MV-4-11 (cell line): ENCODE data around the gene RIN2.

Experiments used
- DNase-seq: peaks from one replicate; lab custom pipeline; 2025; lab: John Stamatoyannopoulos, UW

Gene RIN2, protein sequence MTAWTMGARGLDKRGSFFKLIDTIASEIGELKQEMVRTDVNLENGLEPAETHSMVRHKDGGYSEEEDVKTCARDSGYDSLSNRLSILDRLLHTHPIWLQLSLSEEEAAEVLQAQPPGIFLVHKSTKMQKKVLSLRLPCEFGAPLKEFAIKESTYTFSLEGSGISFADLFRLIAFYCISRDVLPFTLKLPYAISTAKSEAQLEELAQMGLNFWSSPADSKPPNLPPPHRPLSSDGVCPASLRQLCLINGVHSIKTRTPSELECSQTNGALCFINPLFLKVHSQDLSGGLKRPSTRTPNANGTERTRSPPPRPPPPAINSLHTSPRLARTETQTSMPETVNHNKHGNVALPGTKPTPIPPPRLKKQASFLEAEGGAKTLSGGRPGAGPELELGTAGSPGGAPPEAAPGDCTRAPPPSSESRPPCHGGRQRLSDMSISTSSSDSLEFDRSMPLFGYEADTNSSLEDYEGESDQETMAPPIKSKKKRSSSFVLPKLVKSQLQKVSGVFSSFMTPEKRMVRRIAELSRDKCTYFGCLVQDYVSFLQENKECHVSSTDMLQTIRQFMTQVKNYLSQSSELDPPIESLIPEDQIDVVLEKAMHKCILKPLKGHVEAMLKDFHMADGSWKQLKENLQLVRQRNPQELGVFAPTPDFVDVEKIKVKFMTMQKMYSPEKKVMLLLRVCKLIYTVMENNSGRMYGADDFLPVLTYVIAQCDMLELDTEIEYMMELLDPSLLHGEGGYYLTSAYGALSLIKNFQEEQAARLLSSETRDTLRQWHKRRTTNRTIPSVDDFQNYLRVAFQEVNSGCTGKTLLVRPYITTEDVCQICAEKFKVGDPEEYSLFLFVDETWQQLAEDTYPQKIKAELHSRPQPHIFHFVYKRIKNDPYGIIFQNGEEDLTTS

DNA sequence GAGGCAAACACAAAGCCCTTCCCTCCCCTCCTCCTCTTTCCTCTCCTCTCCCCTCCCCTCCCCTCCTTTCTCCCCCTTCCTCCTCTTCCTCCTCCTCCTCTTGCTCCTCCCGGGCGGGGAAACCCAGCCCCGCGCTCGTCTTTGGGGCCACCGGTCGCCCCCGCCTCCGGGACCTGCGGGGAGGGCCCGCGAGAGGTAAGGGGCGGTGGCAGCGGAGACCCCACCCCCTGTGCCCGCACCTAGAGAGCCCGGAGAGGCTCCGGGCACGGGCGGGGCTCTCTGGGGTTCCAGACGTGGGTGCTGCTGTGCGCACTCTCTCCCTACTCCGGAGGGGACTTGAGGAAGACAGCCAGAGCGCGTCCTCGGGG, at the start of gene RIN2:
TSS of gene RIN2 (plus strand) at position 126 of the 368 bp plus-strand sequence. CDS start 131,344 bp downstream, outside the sequence.
- no peak for DNase-seq

DNA sequence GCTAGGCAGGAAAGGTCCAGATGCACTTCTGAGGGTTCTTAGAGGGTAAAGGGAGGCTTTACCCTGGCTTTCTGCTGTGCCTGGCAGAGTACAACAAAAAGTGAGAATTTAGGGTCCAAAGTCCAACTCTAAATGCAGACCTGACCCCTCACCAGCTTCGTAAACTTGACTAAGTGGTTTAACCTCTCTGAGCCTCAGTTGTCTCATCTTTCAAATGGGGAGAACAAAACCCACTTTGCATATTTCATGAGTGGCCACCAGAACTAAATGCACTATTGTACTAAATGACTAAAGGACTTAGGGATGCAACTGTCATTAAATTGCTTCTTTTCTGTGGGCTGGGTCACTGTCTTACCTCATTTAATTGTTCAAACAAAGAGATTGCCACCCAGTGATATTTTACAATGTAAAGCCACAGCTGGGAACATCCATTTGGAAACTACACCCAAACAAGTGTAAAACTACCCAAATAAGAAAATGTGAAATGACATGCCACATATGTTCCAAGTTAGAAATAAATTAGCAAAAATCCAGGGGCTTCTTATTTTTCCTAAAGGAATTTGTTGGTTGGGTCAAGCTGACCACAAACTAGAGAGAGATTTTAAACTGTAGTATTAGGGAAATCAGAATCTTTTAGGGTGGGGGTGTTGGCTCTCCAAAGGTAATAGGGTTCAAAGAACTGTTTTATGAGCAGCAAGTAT, 48.3 kb upstream of the RIN2 start:
- DNase-seq: no peak

DNA sequence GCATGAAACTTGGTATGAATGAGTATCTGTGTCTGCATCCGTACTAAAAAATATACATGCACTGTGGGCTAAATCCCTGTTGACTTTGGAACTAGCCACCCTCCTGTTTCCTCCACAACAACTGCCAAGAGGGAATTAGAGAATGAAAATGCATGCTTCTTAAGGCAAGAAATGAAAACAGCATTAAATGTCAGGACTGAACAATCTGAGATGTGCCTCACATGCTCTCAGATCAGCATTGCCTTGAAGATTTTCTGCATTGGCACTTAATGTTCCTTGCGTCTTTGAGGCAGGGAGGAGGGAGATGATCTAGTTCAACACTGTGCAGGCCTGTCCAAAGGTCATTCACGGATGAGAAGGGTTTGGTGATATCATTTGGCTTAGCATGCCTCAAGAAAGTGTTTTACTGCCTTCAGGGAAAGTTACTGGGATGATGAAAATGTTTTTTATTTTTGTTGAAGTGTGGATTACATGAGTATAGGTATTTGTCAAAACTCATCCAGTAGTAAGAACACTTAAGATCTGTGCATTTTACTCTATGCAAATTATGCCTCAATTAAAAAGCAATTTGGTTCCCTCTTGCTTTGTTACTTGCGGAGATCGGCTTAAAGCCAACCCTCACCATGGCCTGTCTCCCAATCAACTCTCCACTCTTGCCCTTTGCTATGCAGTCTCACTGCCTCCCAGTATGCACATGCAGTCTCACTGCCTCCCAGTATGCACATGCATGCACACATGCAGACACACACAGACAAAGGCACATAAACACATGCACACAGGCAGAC, 47.5 kb upstream of the RIN2 start:
- DNase-seq: no peak

DNA sequence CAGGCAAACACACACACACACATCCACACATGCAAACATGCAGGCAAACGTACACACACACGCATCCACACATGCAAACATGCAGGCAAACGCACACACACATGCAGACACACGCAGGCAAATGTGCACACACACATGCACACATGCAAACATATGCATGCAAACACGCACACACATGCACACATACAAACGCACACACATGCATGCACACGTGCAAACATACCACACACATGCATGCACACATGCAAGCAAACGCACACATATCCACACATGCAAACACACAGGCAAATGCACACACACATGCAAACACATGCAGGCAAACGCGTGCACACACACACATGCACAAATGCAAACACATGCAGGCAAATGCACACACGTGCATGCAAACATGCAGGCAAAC, 46.9 kb upstream of the RIN2 start:
- no peak for DNase-seq

DNA sequence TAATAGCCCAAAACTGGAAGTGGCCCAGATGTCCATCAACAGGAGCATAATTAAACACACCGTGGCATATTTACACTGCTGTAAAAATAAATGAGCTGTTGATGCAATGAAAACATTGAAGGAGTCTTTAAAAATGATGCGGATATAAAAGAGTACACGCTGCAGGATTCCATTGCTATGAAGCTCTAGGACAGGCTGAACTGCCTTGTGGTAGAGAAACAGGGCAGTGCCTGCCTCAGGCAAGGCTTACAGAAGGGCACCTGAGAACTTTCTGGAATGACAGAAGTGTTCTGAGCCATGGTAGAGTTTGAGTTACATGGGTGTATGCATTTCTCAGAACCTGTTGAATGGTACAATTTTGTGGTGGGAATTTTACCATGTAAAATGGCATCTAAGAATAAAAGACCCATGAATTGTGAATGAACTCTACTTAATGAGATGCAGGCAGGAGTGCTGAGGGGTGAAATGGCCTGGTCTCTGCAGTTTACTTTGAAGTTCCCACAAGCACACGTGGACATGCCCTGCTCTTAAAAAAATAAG, 45.3 kb upstream of the RIN2 start:
- no peak for DNase-seq

DNA sequence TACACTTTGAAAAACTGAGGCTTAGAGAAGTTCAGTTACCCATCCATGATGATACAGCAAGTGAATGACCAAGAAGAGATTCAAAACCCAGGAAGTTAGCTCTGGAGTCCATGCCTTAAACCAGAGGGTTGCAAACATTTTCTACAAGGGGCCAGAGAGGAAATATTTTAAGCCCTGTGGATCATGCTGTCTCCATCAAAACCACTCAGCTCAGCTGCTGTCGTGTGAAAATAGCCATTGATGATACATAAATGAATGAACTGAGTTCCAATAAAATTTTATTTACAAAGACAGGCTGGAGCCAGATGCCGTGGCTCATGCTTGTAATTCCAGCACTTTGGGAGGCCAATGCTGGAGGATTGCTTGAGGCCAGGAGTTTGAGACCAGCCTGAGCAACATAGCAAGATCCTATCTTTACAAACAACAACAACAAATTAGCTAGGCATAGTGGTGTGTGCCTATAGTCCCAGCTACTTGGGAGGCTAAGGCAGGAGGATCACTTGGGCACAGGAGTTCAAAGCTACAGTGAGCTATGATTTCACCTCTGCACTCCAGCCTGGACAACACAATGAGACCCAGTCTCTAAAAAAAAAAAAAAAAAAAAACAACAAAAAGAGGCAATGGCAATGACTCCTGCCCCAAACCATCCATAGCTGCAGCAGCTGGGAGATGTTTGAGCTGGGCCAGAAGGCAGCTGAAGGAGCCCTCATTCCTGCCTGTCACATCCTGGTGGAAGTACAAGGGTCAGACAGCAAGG, 44.1 kb upstream of the RIN2 start:
- DNase-seq: peak; percentile 29

DNA sequence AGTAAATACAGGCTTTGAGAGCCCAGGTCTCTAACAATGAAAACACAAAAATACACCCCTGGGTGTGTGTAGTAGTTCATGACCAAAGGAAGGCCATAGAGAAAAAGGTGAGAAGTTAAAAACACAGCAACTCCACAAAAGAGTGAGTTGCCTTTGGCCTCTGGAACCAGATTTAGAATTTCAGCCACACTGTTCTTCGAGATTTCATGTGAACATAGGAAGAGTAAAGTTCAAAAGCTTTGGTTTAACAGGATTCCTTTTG, 43.5 kb upstream of the RIN2 start:
- DNase-seq: no peak

DNA sequence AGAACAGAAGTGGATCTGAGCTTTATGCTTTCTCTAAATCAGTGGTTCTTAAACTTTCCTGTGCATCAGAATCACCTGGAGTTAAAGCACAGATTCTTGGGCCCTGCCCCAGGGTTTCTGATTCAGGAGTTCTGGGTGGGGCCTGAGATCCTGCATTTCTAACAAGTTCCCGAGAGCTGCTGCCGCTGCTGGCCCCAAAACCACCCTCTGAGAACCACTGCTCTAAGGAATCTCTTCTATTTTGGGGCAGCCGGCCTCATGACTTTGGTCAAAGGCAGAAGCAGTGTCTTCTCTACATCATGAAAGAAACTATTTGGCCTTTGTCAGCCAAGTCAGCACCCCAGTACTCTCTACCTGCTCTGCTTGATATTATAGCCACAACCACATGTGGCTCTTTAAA, 42.1 kb upstream of the RIN2 start:
- no peak for DNase-seq

DNA sequence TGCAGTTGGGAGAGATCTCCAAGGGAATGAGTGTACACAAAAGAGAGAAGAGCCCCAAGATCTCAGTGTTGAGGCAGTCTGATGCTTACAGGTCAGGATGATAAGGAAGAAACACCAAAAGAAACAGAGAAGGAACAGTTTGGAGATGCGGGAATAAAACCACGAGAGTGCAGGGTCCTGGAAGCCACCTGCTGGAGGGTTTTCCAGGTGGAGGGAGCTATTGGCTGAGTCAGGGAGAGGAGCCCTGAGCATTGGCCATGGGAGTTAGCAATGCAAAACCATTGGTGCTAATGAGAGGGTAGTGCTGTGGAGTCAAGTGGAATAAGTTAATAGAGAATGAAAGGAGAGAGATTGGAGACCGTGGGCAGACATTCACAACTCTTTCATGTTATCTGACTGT, 39.2 kb upstream of the RIN2 start:
- no peak for DNase-seq

DNA sequence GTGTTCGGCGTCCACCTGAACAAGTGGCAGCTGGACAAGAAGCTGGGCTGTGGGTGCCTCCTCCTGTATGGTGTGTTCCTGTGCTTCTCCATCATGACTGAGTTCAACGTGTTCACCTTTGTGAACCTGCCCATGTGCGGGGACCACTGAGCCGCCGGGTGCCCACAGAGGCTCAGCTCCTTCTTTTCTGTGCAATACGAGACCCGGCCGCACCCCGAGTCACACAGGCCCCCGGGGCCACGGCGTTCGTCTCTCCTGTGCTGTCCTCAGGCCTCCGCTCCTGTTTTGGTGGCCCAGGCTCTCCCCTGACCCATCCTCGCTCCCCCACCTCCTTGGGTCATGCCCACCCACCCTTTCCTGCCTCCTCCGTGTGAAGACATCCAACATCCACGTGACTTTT, 37.1 kb upstream of the RIN2 start:
- no peak for DNase-seq

DNA sequence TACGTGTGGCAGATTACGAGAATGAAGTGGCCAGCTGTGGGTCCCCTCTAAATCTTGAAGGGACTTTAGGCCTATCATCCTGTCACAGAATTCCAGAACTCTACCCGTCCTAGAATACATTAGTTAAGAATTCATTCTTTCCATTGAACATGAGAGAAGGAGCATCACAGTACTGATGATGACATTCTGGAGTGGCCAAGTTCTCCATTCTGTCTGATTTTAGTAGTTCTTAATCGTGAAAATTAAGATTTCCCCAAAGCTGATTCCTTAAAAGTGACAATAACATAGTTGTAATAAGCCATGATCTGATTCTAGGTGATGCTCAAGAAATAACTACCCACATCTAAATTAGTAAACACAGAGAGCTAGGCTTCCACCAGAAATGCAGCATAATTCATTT, 35.0 kb upstream of the RIN2 start:
- DNase-seq: no peak

DNA sequence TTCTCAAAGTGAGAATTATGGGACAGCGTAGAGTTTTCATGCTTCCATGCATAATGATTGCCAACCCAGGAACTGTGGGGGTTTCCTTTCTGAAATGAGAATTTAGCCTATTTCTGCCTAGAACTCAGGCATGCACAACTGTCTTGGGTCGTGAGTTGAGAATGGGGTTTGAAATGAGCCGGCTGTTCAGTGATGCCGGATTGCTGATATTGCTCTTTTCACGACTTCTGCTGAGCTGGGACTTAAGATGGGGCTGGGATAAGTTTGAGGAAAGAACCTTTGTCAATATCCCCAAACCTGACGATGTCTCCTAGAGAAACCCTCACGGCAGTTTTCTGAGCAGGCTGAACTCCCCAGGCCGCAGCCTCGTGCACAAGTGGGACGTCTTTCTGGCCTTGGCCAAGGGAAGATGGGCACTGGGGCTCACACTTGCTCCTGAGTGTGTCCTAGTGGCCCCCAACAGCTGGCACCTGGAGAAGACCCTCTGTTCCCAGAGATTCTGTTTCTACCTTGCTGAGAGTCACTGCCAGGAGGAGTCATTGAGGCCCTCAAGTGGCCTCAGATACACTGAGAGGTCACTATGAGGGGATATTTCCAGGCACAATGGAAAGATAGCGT, 34.1 kb upstream of the RIN2 start:
- no peak for DNase-seq

DNA sequence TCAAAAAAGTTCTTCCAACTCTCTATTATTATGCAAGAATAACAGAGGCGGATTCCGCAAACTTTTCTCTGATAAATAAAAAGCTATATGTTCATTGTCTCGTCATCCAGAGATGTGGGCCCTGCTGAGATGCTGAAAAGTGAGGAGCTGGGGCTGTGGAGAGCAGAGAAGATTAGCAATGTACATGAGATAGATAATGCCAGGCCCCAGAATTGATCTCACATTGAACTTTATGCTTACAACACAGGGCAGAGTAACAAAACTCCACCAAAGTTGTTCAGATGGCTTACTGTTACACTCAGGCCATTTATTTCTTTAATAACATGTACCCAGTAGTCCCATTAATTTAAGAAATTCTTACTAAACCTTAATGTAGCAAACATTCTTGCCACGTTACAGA, 32.7 kb upstream of the RIN2 start:
- no peak for DNase-seq

DNA sequence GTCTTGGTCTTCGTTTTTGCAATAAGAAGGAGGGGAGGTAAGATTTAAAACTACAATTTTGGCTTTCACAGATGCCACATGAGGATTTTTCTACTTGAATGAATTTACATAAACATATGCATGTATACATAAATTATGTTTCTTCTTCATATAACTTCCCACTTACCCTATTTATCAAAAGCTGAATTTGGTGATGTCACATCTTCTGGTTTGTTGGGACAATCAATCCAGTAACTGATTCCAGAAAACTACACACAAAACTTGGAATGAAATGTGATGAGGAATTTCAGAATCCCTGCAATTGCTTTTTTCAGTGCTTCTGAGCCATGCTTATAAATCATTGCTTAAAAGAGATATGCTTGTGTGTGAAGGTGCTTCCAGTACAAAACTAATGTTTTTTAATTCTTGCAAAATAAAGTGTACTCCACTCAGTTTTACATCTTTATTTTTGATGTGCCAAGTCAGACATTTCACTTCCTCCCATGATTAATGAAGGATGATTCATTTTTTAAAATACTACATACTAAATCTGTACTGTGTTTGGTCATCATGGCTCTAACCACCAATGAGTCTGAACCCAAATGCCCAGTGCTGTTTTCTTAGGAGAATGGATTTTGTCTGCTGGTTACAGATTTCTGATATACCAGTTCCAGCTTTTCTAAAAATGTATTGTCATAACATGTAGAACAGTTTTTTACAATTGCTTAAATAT, 32.1 kb upstream of the RIN2 start:
- DNase-seq: peak; percentile 56

DNA sequence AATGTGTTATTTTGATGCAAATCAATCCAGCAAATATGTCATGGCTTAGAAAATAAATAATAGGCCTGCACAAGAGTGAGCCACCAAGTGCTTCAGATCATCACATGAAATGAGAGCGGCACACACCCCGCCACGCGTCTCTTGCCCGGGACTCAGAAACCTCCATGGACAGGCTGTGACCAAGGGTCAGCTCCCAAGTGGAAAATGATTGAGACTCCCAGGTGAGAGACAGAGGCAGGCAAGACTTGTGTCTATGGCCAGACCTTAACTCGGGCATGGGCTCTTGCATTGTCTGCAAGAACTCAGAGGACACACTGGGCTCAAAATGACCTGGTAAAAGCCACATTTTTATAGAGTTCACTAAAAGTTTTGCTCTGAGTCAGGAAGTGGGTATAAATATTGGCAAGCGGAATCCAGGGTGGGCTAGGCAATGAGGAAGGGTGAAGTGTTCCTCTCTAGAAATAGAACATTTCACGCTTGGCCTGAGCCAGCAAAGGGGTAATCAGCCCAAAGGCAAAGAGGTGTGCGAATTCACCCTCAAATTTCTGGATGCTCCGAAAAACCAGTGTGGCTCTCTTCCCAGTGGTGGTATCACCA, 30.7 kb upstream of the RIN2 start:
- DNase-seq: no peak

DNA sequence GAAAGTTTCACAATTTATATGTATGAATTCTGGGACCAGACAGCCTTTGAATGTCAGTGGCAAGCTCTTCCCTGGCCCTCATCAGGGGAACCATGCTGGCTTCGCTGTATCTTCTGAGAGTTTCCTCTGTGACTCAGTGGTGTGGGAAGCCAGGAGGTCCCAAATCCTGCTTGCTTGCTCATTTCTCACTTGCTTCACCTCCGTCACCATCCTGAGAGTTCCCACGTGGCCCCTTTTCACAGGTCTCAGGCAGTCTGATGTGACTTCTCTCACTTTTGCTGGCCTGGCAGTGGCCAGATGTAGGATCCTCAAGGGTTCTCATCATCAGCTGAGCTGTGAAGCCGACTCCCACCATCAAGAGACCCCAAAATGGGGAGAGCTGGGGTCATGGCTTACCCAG, 28.4 kb upstream of the RIN2 start:
- no peak for DNase-seq

DNA sequence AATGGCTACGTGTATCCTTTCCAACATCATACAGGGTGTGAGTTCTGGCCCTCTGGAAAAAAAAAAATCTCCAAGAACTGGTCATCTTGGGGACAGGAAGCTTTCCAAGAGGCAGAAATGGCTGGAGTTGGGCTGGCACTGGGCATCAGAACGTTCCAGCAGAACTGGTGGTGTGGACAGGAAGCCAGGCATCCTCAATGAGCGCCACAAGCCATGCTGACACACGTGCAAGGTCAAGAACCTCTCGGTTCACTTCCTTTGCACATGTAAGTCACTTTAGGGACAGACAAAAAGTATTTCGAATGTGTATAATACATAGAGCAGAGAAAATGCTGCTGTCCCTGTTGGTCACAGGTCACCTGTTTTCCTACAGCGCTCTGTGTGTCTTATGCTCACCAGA, 27.4 kb upstream of the RIN2 start:
- no peak for DNase-seq

DNA sequence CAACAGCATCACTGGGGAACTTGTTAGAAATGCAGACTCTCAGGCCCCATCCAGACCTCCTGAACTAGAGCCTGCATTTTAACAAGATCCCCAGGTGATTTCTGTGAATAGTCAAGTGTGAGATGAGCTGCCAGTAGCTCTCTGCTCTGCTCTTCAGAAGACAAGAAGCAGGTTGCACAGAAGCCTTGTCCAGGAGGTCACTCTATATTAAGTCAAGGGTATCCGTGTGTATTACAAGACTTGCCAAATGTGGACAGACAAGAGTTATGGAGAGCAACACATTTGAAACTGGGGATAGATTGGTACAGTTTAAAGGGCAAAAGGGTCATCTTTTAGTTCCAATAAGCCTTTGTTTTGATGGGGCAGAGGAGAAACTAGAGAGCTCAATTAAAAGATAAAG, 23.2 kb upstream of the RIN2 start:
- no peak for DNase-seq

DNA sequence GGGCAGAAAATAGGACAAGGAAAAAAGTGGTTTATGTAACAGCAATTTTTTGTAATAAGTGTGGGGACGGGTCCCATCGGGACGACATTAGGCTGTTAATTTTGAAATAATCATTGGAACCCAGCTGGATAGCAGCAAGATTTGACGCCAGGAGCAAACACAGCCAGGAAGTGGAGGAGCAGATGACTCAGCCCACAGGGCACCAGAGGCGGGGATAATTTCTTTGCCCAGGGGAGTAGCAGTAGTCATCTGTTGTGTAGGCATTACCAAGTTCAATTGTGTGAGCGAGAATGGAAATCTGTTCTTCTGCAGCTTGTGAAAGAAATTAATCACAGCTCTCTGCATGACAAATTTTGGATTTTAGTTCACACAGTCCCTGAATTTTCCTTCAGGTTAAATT, 22.6 kb upstream of the RIN2 start:
- DNase-seq: peak; percentile 79

DNA sequence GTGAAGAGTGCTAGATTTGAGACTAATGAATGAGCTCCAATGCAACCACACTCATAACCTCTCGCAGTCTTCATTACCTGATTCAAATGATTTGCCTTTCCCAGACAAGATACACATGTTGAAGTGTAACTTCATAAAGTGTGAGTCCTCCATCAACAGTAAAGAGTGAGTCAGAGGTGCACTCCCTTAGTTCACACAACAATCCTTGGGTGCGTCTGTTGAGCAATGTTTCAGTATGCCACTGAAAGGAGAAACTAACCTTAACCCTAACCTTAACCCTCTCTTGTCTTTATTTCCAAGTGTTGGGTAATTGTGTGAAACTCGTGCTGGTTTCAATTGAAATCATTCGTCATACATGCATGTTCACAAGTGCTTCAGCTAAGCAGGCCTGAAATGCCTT, 21.0 kb upstream of the RIN2 start:
- DNase-seq: peak; percentile 96
